Skeletal muscle satellite cell (primary cell): ENCODE data around the gene IL22RA1.

Experiments
- H3K27me3 ChIP-seq: 2 replicates; pipeline ENCODE4 v1.7.0; 2013; ENCODE audit warnings: low read length; ENCODE audit not compliant: control insufficient read depth, insufficient read depth
- H3K36me3 ChIP-seq: 2 replicates; pipeline ENCODE4 v1.7.0; 2013; ENCODE audit warnings: mild to moderate bottlenecking, control low read depth, low read length; ENCODE audit not compliant: insufficient read depth
- H3K4me1 ChIP-seq: 2 replicates; pipeline ENCODE4 v1.7.0; 2013; ENCODE audit warnings: low read length; ENCODE audit not compliant: control insufficient read depth, insufficient read depth
- H3K4me2 ChIP-seq: 2 replicates; pipeline ENCODE4 v1.7.0; 2013; ENCODE audit warnings: mild to moderate bottlenecking, low read length
- H3K4me3 ChIP-seq: 2 replicates; pipeline ENCODE4 v1.7.0; 2013; ENCODE audit warnings: low read length
- H3K9ac ChIP-seq: 2 replicates; pipeline ENCODE4 v1.7.0; 2013; ENCODE audit warnings: mild to moderate bottlenecking, low read depth, low read length, moderate library complexity
- H3K9me3 ChIP-seq: replicated peaks from 2 replicates; pipeline ENCODE4 v1.7.0; 2013; ENCODE audit warnings: mild to moderate bottlenecking, control low read depth, low read length

Gene IL22RA1

GRCh38 chr1:24133819-24134218 lies 9.1 kb downstream of the IL22RA1 start:
- peaks cover 31% of the 10 kb centered on the region for H3K27me3 ChIP-seq
- H3K4me2 ChIP-seq, result no peak overlapping the region
- no peaks in the 10 kb centered on the region for H3K36me3 ChIP-seq

GRCh38 chr1:24130385-24130784 lies 12.6 kb downstream of the IL22RA1 start:
- Histone ChIP-seq H3K4me3 (no peak overlapping the region), H3K36me3 (no peaks in the 10 kb centered on the region), H3K4me1 (peaks cover 4% of the 10 kb centered on the region), H3K4me2 (no peak overlapping the region), H3K9me3 (peaks cover 3% of the 10 kb centered on the region), H3K27me3 (peaks cover 23% of the 10 kb centered on the region), H3K9ac (no peak overlapping the region)

More at GRCh38 chr1:24133819-24134218, 9.1 kb downstream of the IL22RA1 start:
- Histone ChIP-seq H3K4me3 (no peak overlapping the region), H3K9ac (no peak overlapping the region), H3K9me3 (peaks cover 3% of the 10 kb centered on the region), H3K4me1 (no peaks in the 10 kb centered on the region)

- Histone ChIP-seq H3K27me3 (peaks cover 9% of the 10 kb centered on the region), H3K9ac (no peak overlapping the region), H3K4me2 (no peak overlapping the region), H3K4me3 (no peak overlapping the region), H3K4me1 (peaks cover 4% of the 10 kb centered on the region), H3K36me3 (no peaks in the 10 kb centered on the region), H3K9me3 (peaks cover 3% of the 10 kb centered on the region)
Observed at GRCh38 chr1:24127801-24128363, 15.1 kb downstream of the IL22RA1 start.

DNA sequence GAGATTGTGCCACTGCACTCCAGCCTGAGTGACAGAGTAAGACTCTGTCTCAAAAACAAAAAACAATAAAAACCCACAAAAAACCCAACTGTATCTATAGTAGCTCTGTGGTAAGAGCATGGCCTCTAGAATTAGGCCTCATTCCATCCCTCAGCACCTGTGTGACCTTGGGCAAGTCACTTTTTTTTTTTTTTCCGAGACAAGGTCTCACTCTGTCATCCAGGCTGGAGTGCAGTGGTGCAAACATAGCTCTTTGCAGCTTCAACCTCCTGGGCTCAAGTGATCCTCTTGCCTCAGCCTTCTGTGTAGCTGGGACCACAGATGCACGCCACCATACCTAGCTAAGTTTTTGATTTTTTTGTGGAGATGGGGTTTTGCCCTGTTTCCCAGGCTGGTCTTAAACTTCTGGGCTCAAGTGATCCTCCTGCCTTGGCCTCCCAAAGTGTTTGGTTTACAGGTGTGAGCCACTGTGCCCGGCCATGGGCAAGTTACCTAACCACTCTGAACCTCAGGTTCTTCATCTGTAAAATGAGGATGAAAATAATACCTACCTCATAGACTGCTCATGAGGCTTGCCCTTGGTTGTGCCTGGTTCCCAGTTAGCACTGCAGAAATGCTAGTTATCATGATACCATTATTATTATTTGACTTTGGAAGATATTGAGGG lies 15.7 kb downstream of the IL22RA1 start:
- H3K36me3 ChIP-seq, result no peaks in the 10 kb centered on the region
- H3K4me1 ChIP-seq, result peaks cover 4% of the 10 kb centered on the region
- H3K4me3 ChIP-seq, result no peak overlapping the region
- no peak overlapping the region for H3K4me2 ChIP-seq
- H3K27me3 ChIP-seq, result peaks cover 9% of the 10 kb centered on the region
- H3K9me3 ChIP-seq, result peaks cover 3% of the 10 kb centered on the region
- H3K9ac ChIP-seq, result no peak overlapping the region

DNA sequence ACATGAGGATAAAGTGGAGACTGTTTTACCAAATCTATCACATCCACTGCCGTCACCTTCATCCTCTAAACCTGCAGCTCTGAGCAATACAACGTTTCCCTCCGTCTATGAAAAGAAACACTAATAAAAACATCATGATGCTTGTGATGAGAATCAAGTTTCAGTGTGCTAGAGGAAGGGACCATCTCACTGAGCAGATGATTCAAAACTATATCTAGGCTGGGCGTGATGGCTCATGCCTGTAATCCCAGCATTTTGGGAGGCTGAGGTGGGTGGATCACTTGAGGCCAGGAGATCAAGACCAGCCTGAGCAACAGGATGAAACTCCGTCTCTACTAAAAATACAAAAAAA lies 16.3 kb downstream of the IL22RA1 start:
- peaks cover 9% of the 10 kb centered on the region for H3K27me3 ChIP-seq
- H3K9me3 ChIP-seq, result peaks cover 3% of the 10 kb centered on the region
- H3K9ac ChIP-seq, result no peak overlapping the region
- H3K4me1 ChIP-seq, result peaks cover 4% of the 10 kb centered on the region
- H3K4me3 ChIP-seq, result no peak overlapping the region
- no peak overlapping the region for H3K4me2 ChIP-seq
- no peaks in the 10 kb centered on the region for H3K36me3 ChIP-seq

- peaks cover 4% of the 10 kb centered on the region for H3K4me1 ChIP-seq
- H3K27me3 ChIP-seq, result peaks cover 14% of the 10 kb centered on the region
- no peaks in the 10 kb centered on the region for H3K36me3 ChIP-seq
- no peak overlapping the region for H3K4me3 ChIP-seq
- H3K4me2 ChIP-seq, result no peak overlapping the region
- peaks cover 3% of the 10 kb centered on the region for H3K9me3 ChIP-seq
- H3K9ac ChIP-seq, result no peak overlapping the region
Observed at GRCh38 chr1:24126018-24126671, 16.8 kb downstream of the IL22RA1 start.

- H3K9me3 ChIP-seq, result peaks cover 3% of the 10 kb centered on the region
- H3K36me3 ChIP-seq, result no peaks in the 10 kb centered on the region
- H3K27me3 ChIP-seq, result peaks cover 21% of the 10 kb centered on the region
- H3K4me1 ChIP-seq, result peaks cover 4% of the 10 kb centered on the region
- no peak overlapping the region for H3K4me3 ChIP-seq
- H3K4me2 ChIP-seq, result no peak overlapping the region
- no peak overlapping the region for H3K9ac ChIP-seq
Observed at GRCh38 chr1:24125456-24125855, 17.5 kb downstream of the IL22RA1 start.

DNA sequence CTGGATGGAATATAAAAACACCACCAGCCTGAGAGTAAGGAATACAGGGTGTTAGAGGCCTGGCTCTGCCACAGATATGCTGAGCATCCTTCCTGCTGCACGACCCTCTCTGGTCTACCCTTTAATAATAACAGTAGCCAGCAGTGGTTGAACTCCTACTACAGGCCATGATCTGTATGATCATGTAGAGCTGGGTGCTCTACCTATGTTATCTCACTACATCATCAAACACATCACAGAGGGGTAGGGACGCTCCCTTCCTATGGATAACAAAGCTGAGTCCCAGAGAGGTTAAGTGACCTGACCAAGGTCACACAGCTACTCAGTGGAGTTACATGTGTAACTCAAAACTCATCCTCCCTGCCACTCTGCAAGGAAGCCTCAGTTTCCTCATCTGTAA lies 18.0 kb downstream of the IL22RA1 start:
- H3K4me2 ChIP-seq, result no peak overlapping the region
- no peak overlapping the region for H3K9ac ChIP-seq
- H3K4me3 ChIP-seq, result no peak overlapping the region
- H3K36me3 ChIP-seq, result no peaks in the 10 kb centered on the region
- no peaks in the 10 kb centered on the region for H3K9me3 ChIP-seq
- H3K4me1 ChIP-seq, result peaks cover 4% of the 10 kb centered on the region
- H3K27me3 ChIP-seq, result peaks cover 26% of the 10 kb centered on the region

- Histone ChIP-seq H3K4me2 (no peak overlapping the region), H3K36me3 (no peaks in the 10 kb centered on the region), H3K27me3 (peaks cover 32% of the 10 kb centered on the region), H3K9ac (no peak overlapping the region), H3K9me3 (no peaks in the 10 kb centered on the region), H3K4me3 (no peak overlapping the region), H3K4me1 (peaks cover 4% of the 10 kb centered on the region)
Observed at GRCh38 chr1:24123611-24124010, 19.3 kb downstream of the IL22RA1 start.

- Histone ChIP-seq H3K4me3 (no peak overlapping the region), H3K9ac (no peak overlapping the region), H3K4me2 (no peak overlapping the region), H3K4me1 (peaks cover 4% of the 10 kb centered on the region), H3K27me3 (peaks cover 28% of the 10 kb centered on the region), H3K9me3 (no peaks in the 10 kb centered on the region), H3K36me3 (no peaks in the 10 kb centered on the region)
Observed at GRCh38 chr1:24122776-24123175, 20.2 kb downstream of the IL22RA1 start.

GRCh38 chr1:24121406-24121805 lies 21.5 kb downstream of the IL22RA1 start:
- Histone ChIP-seq H3K4me1 (peaks cover 1% of the 10 kb centered on the region), H3K4me2 (no peak overlapping the region), H3K4me3 (no peak overlapping the region), H3K36me3 (no peaks in the 10 kb centered on the region), H3K27me3 (peaks cover 37% of the 10 kb centered on the region), H3K9ac (no peak overlapping the region), H3K9me3 (no peaks in the 10 kb centered on the region)

- H3K9ac ChIP-seq, result no peak overlapping the region
- no peaks in the 10 kb centered on the region for H3K36me3 ChIP-seq
- H3K9me3 ChIP-seq, result no peaks in the 10 kb centered on the region
- H3K27me3 ChIP-seq, result peaks cover 40% of the 10 kb centered on the region
- H3K4me3 ChIP-seq, result no peak overlapping the region
- no peaks in the 10 kb centered on the region for H3K4me1 ChIP-seq
- H3K4me2 ChIP-seq, result no peak overlapping the region
Observed at GRCh38 chr1:24120965-24121364, 22.0 kb downstream of the IL22RA1 start.
